ENCODE results near the gene L3MBTL2. TPM values are rescaled to one million over a fixed set of nuclear protein-coding genes. Genes with fewer than 3 reads are reported as not detected.

L3MBTL2 gene
- total RNA-seq, 2 donors from 2014 or later, result 24.3 to 26.5 TPM

- Histone ChIP-seq H3K27me3 (ENCODE audit: control insufficient read depth, insufficient read depth, low read length, poor library complexity, severe bottlenecking) (no peaks in the 10 kb centered on the region), H3K9ac (ENCODE audit: extremely low read depth, low read length, poor library complexity, severe bottlenecking) (no peak overlapping the region), H3K27ac (ENCODE audit: low read depth, low read length) (no peak overlapping the region), H3K4me1 (ENCODE audit: control insufficient read depth, insufficient read depth, low read length) (no peaks in the 10 kb centered on the region), H3K36me3 (ENCODE audit: control insufficient read depth, insufficient read depth, low read length) (peaks cover 77% of the 10 kb centered on the region), H3K4me3 (ENCODE audit: low read length) (no peak overlapping the region), H3K9me3 (ENCODE audit: control insufficient read depth, low read length) (no peaks in the 10 kb centered on the region)
- peaks cover 69% of the 10 kb centered on the region for H3K36me3 Mint-ChIP-seq (ENCODE audit: low read depth)
- no peak for DNase-seq
- no peak overlapping the region for H3K4me3 Mint-ChIP-seq
- H3K27me3 Mint-ChIP-seq (ENCODE audit: insufficient read depth), result no peaks in the 10 kb centered on the region
- no peak for TF ChIP-seq CTCF (conservative IDR thresholded peaks at IDR 0.05)
- H3K4me1 Mint-ChIP-seq, result no peaks in the 10 kb centered on the region
- WGBS, 2 experiments (ENCODE audit: insufficient coverage in 1 of 2, insufficient read length in 1 of 2), result 89 to 98% methylated on average over 6 to 9 of the region's 9 CpGs
- no peak overlapping the region for H3K27ac Mint-ChIP-seq
- H3K9me3 Mint-ChIP-seq, result no peaks in the 10 kb centered on the region
Observed at GRCh38 chr22:41271787-41272186, 66.7 kb downstream of the L3MBTL2 start.

- no peaks in the 10 kb centered on the region for H3K4me1 ChIP-seq (ENCODE audit: control insufficient read depth, insufficient read depth, low read length)
- H3K4me3 ChIP-seq (ENCODE audit: low read length), result no peak overlapping the region
- peaks cover 76% of the 10 kb centered on the region for H3K36me3 ChIP-seq (ENCODE audit: control insufficient read depth, insufficient read depth, low read length)
- Mint-ChIP-seq H3K4me1 (no peaks in the 10 kb centered on the region), H3K9me3 (no peaks in the 10 kb centered on the region), H3K27me3 (ENCODE audit: insufficient read depth) (no peaks in the 10 kb centered on the region), H3K27ac (no peak overlapping the region), H3K36me3 (ENCODE audit: low read depth) (peaks cover 69% of the 10 kb centered on the region), H3K4me3 (no peak overlapping the region)
- 97 to 100% methylated on average over 3 to 7 of the region's 7 CpGs for WGBS, 2 experiments (ENCODE audit: insufficient coverage in 1 of 2, insufficient read length in 1 of 2)
- DNase-seq, result no peak
- H3K27ac ChIP-seq (ENCODE audit: low read depth, low read length), result no peak overlapping the region
- TF ChIP-seq CTCF (conservative IDR thresholded peaks at IDR 0.05), result no peak
- H3K9ac ChIP-seq (ENCODE audit: extremely low read depth, low read length, poor library complexity, severe bottlenecking), result no peak overlapping the region
- no peaks in the 10 kb centered on the region for H3K9me3 ChIP-seq (ENCODE audit: control insufficient read depth, low read length)
- H3K27me3 ChIP-seq (ENCODE audit: control insufficient read depth, insufficient read depth, low read length, poor library complexity, severe bottlenecking), result no peaks in the 10 kb centered on the region
Observed at GRCh38 chr22:41273128-41273527, 68.0 kb downstream of the L3MBTL2 start.

- H3K27ac Mint-ChIP-seq, result no peak overlapping the region
- H3K27me3 Mint-ChIP-seq (ENCODE audit: insufficient read depth), result no peaks in the 10 kb centered on the region
- no peak overlapping the region for H3K9ac ChIP-seq (ENCODE audit: extremely low read depth, low read length, poor library complexity, severe bottlenecking)
- H3K9me3 Mint-ChIP-seq, result no peaks in the 10 kb centered on the region
- WGBS, 2 experiments (ENCODE audit: insufficient coverage in 1 of 2, insufficient read length in 1 of 2), result 91 to 100% methylated on average over 2 to 3 of the region's 4 CpGs
- no peaks in the 10 kb centered on the region for H3K27me3 ChIP-seq (ENCODE audit: control insufficient read depth, insufficient read depth, low read length, poor library complexity, severe bottlenecking)
- no peaks in the 10 kb centered on the region for H3K4me1 Mint-ChIP-seq
- peaks cover 78% of the 10 kb centered on the region for H3K36me3 ChIP-seq (ENCODE audit: control insufficient read depth, insufficient read depth, low read length)
- peaks cover 70% of the 10 kb centered on the region for H3K36me3 Mint-ChIP-seq (ENCODE audit: low read depth)
- DNase-seq, result no peak
- H3K4me3 ChIP-seq (ENCODE audit: low read length), result no peak overlapping the region
- H3K4me3 Mint-ChIP-seq, result no peak overlapping the region
- no peak overlapping the region for H3K27ac ChIP-seq (ENCODE audit: low read depth, low read length)
- H3K9me3 ChIP-seq (ENCODE audit: control insufficient read depth, low read length), result no peaks in the 10 kb centered on the region
- TF ChIP-seq CTCF (conservative IDR thresholded peaks at IDR 0.05), result no peak
- no peaks in the 10 kb centered on the region for H3K4me1 ChIP-seq (ENCODE audit: control insufficient read depth, insufficient read depth, low read length)
Observed at GRCh38 chr22:41274856-41275255, 69.7 kb downstream of the L3MBTL2 start.

All from endodermal cell (in vitro differentiated cells).